ENCODE data around the gene RAB3IL1.

Gene RAB3IL1

GRCh38 chr11:61863548-61864081, 53.8 kb downstream of the RAB3IL1 start:
- DNase-seq = no peak

- no peak for DNase-seq
These were observed 54.4 kb downstream of the RAB3IL1 start for GRCh38 chr11:61862714-61863547.

GRCh38 chr11:61861634-61862033, 55.7 kb downstream of the RAB3IL1 start:
- DNase-seq = no peak

GRCh38 chr11:61860054-61860903, 57.1 kb downstream of the RAB3IL1 start:
- DNase-seq = no peak

GRCh38 chr11:61855939-61856680, 61.3 kb downstream of the RAB3IL1 start:
- no peak for DNase-seq

- DNase-seq = no peak
These were observed 62.2 kb downstream of the RAB3IL1 start for GRCh38 chr11:61854966-61855714.

- DNase-seq = no peak
These were observed 63.0 kb downstream of the RAB3IL1 start for GRCh38 chr11:61854206-61854895.

GRCh38 chr11:61853698-61854169, 63.6 kb downstream of the RAB3IL1 start:
- DNase-seq = no peak

- DNase-seq = no peak
These were observed 65.5 kb downstream of the RAB3IL1 start for GRCh38 chr11:61851900-61852295.

GRCh38 chr11:61851113-61851899, 66.1 kb downstream of the RAB3IL1 start:
- no peak for DNase-seq

GRCh38 chr11:61850687-61851086, 66.7 kb downstream of the RAB3IL1 start:
- DNase-seq = no peak

GRCh38 chr11:61848631-61849030, 68.7 kb downstream of the RAB3IL1 start:
- DNase-seq = no peak

- no peak for DNase-seq
These were observed 69.3 kb downstream of the RAB3IL1 start for GRCh38 chr11:61847914-61848581.

All from suppressor macrophage treated with lipopolysaccharide for 1 hour (primary cell).